Hypothalamus (tissue), 51 donors: ENCODE data around the gene PIP4K2C.

Experiments
- DNase-seq, 51 donors: peaks; one replicate each; lab custom pipeline; 2025; lab: John Stamatoyannopoulos, UW

Gene PIP4K2C

GRCh38 chr12:57590864-57591781 is at the start of gene PIP4K2C:
Gene PIP4K2C, plus strand, starts transcription at chr12:57591192. Its CDS starts 98 bp downstream, at chr12:57591290.
- DNase-seq: peak in 50 of 51 donors; percentile 21 to 87 (median 69)

- DNase-seq: no peak
Measured at GRCh38 chr12:57541717-57542116, 49.3 kb upstream of the PIP4K2C start.

DNA sequence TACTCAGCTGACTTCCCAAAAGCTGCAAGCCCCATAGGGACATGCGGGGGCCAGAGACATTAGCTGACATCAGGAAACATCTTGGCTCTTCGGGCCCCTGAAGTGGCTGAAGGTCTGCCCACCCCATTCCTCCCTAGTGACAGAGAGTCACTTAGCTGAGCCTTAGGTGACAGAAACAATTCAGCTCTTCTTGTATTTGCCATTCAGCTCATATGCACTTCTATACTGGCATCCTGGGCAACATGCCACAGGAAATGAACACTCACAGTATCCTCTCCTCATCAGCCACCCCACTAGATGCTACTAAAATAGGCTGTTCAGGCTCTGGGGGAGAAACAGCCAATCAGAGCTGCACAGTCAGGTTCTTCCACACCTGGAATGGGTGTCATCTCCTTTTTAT is 47.4 kb upstream of the PIP4K2C start:
- DNase-seq: peak in 1 of 51 donors; percentile 56

- no peak for DNase-seq
Measured at GRCh38 chr12:57545809-57546437, 45.1 kb upstream of the PIP4K2C start.

DNA sequence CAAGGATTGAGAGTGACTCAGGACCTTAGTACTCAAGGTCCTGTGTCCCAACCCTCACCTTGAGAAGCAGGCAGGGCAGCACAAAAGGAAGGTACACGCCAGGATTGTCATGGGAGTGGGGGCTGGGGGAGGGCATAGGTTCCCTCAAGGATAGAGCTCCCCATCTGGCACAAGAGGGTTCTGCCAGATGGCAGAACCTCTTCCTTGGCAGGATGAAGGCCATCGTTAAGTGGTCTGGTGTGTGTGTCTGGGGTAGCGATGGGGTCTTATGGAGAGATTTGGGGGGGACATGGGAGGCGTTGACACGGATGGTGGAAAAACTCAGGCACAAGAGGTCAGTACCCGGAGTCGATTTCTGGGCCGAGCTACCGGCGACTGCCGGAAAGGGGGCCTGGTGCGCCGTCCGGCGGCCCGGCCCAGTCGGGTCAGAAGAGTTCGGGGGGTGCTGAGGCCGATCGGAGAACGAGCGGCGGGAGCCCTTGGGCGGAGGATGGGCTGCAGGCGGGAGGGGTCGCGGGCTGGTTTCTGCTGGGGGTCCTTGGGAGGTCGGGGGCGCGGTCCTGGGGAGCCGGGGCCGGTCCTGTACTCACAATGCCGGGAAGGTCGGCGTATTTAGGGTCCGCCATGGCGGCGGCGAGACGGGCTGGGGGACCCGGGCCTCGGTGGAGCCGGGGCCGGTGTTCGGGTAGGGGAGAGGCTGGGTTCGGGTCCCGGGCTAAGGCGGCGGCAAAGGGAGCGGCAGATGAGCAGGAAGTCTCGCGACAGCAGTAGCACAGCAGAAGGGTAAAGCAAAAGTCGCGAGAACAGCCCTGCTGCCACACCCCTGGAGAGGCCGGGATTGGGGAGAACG is 44.3 kb upstream of the PIP4K2C start, which contains the start of gene DCTN2:
DCTN2 (minus strand) TSS at position 755 of the 850 bp plus-strand sequence; CDS start at position 626, 129 bp downstream.
- DNase-seq: peak; percentile 34 to 97 (median 90)

GRCh38 chr12:57547288-57548012 is 43.5 kb upstream of the PIP4K2C start:
- no peak for DNase-seq

- DNase-seq: no peak
Measured at GRCh38 chr12:57548013-57548315, 43.0 kb upstream of the PIP4K2C start.

GRCh38 chr12:57548488-57548887 is 42.5 kb upstream of the PIP4K2C start:
- no peak for DNase-seq

DNA sequence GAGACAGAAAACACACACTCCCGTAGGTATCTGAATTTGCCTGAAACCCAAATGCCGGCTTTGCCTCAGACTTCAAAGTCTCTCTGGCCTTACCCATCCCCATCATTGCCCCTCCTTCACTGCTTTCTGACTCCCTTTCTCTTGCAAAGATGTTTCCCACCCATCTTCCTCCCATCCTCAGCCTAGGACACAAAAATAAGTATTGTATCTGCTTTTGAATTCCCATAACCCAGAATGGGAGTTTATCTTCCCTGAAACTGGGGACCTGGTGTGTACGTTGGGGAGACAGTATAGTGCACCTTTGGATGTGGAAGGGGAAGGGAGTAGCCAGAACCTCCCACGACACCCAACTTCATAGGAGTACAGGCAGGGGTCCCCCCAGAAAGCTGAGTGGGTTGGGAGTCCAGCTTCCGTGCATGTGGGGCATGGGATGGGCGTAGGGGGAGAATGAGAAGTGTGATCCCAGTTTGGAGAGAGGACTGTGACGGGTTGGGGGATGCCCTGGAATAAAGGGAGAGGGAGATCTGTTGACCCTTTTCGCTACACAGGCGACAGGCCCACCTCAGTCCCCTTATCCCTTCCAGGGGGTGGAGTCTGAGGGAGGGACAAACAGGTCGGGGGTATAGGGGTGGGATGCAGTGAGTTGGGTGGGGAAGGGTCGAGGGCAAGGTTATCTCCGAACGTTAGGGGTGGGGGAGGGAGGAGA is 41.6 kb upstream of the PIP4K2C start:
- DNase-seq: no peak

GRCh38 chr12:57549909-57550640 is 40.9 kb upstream of the PIP4K2C start, which contains the start of gene KIF5A:
Gene KIF5A, plus strand, starts transcription at chr12:57550044. Its CDS starts 228 bp downstream, at chr12:57550272.
- peak in 45 of 51 donors; percentile 5 to 69 (median 39) for DNase-seq

DNA sequence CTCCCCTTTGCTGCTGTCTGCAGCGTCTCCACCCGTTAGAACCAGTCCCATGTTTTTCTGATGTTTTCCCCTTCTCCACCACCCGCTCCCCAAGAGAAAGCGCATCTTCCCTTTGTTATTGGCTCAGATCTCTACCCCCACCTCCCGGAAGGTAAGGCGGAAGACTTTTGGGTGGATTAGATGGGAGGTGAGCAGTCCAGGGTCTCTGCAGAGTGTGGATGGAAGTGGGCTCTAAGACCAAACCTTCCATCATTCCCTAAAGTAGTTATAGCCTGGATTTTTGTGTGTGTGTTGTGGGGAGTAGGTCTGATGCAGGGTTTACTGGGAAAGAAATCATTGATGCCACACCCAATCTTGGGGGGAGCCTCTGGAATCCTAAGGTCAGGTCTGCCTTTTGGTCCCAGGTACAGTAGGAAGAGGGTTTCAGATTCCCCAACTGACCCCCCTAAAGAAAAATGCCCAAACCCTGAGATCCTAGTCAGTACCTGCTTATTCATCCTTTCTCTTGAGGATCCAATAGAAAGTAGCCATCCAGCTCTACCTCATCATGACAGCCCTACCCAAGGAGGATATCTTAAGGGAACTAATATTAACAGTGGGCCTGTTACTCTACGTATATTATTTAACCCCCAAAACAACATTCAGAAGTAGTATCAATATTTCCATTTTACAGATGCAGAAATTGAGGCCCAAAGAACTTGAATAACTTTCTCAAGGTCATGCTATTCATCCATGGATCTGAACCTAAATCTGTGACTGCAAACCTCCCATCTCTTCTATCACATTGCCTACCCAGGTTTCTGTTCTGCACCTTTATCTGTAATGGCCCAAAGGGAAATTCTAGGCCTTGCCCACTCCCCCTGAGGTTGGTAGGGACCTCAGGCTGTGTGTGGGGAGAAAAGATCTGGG is 40.1 kb upstream of the PIP4K2C start:
- no peak for DNase-seq

GRCh38 chr12:57551637-57552305 is 39.2 kb upstream of the PIP4K2C start:
- DNase-seq: peak in 1 of 51 donors; percentile 7

DNA sequence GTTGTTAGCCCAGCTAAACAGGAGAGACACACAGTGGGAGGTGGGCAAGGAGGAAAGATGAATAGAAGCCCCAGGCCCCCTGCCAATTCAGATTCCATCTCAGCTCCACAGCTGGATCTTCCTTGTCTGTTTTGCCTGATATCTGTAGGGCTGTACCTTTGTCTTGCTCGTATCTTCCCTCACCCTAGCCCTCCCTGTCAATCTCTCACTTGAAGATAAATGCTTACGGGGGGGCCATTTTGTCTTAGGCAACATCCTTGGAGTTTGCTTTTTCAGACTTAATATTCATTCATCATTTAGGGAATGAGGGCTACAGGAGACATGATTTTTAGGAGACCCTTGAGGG is 38.7 kb upstream of the PIP4K2C start:
- peak in 1 of 51 donors; percentile 36 for DNase-seq

- peak in 3 of 51 donors; percentile 2 to 40 (median 15) for DNase-seq
Measured at GRCh38 chr12:57552835-57553313, 38.1 kb upstream of the PIP4K2C start.

DNA sequence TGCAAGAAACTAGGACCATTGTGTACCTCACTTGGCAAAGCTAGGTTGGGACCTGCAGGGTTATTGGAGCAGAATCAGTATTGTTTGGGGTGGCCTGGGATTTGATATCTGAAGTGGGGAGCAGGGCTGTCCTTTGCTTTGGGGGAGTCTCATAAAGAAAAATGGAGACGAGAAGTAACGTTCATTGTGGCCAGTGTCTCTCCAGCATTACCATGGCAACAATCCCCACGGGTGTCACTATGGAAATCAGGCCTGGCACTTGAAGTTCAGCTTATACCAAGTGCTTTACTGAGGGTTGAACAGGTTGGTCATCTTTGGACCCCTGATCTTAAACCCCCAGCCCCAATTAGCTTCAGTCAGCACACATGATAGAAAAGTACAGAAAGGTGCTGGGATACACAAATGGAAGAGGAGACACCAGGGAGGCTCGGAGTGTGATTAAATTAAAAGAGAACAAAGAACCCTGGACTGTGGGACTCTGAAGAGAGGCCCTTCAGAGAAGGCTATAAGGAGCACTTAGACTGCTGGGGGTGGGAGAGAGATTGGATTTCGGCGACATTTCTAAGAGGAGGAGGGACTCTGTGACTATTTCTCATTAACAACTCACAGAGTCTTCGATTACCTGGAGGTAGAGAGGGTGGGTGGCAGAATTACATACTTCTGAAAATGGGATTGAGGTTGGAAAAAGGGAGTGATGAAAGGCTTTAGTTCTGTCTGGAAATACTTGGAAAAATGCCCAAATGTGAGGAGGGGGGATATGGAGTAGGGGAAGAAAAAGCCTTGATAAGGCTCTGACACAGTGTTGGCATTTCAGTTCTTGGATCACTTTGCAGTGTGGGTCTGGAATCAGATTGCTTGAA is 37.4 kb upstream of the PIP4K2C start:
- peak in 1 of 51 donors; percentile 9 for DNase-seq

GRCh38 chr12:57554453-57554852 is 36.5 kb upstream of the PIP4K2C start:
- DNase-seq: no peak
